HG03354 (cell line): ENCODE results near the gene CCL1.

ENCODE experiments used
- ATAC-seq: cut with Tn5 transposase; IDR thresholded peaks from one replicate; pipeline ENCODE4 v1.9.1; 2021; ENCODE audit warnings: mild to moderate bottlenecking; ENCODE audit not compliant: unreplicated experiment, poor library complexity, severe bottlenecking

The CCL1 gene

DNA sequence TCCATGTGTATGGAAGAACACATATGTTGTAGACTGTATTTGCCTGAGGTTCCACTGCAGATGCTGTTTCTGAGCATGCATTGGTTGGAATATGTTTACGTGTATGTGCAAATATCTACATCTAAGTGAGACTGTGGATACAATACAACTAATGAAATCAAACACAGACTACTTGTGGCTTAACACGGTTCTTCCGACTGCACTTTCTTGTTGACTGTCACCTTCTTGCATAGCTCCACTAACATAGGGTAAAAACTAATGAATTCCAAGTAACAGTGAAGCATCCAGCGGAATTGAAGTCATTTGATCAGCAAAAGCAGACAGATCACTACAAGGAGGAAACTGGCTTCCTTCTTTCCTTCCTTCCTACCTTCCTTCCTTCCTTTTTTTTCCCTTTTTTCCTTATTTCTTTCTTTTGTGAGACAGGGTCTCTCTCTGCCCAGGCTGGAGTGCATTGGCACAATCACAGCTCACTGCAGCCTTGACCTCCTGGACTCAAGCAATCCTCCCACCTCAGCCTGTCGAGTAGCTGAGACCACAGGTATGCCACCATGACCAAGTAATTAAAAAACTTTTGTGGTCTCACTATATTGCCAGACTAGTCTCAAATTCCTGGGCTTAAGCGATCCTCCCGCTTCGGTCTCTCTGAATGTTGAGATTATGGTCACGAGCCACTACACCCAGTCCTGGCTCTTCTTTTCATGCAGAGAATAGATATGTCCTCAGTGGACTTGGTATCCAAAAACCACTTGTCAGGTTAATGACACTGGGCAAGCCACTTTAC, 22.0 kb upstream of the CCL1 start:
- no peak for ATAC-seq

DNA sequence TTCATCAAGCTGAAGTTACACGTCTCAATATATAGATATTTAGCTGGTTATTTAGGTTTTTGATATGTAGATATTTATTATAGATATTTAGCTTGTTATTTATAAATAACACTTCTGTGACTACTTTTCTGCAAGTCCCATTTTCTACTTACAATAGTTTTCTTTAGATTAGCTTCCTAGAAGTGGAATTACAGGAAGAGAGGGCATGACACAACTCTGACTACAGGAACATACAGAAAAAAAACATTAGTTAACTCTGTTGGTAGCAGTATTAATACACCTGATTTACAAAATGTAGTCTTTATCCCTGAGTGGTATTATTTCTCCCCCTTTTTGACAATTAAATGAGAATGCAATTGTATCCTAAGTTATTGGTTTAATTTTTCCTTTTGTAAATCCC, 21.2 kb upstream of the CCL1 start:
- ATAC-seq: no peak

DNA sequence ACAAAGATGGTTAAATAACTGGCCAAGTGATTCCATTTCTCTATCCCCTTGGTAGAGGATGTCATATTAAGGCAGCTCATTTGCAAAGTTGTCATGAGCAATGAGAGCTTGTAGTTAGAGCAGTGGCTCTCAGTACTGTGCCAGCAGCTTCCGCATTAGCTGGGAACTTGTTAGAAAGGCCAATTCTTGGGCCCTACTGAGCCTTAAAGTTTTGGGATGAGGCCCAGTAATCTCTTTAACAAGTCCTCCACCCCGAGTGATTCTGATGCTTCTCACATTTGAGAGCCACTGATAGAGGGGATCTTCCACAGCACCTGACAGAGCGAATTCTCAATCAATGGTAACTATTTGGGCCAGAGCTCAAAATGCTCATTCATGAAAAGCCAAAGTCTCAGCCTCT, 20.2 kb upstream of the CCL1 start:
- no peak for ATAC-seq

DNA sequence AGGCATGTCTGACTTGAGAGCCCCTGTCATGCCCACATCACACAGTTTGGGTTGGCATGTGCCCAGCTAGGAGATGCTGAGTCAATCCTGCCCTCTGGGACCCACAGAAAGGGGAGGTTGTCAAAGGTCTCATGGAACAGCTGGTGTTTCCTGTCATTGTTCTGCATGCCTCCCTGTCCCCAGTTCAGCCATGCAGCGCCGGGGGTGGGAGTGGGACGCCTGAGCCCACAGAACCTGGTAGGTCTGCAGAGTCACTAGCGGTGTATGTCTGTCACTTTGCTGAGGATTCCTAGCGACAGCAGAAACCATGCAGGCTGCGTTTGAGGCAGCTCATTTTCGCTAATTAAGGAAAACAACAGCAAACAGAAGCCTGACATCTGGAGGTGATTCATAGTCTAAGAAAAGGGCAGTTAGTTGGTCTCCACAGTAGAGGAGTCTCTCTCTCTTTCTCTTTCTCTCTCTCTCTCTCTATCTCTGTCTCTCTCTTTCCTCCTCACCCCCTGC, 19.6 kb upstream of the CCL1 start:
- no peak for ATAC-seq

DNA sequence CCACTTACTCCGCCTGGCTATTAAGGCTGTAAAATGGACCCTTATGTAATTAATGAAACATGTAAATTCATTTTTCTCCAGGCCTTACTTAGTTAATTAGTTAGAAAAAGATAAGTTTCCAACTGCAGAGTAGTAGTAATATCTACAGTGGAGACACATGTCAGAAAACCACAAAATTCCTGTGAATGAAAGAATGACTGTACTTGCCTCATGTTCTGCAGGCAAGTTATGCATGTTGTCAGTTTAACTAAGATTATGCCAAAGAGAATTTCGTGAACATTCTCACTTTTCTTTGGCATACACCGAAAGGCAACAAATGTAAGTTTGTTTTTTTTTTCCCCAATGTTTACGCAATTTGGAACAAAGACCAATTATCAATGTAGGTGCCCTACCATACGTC, 16.8 kb upstream of the CCL1 start:
- no peak for ATAC-seq

DNA sequence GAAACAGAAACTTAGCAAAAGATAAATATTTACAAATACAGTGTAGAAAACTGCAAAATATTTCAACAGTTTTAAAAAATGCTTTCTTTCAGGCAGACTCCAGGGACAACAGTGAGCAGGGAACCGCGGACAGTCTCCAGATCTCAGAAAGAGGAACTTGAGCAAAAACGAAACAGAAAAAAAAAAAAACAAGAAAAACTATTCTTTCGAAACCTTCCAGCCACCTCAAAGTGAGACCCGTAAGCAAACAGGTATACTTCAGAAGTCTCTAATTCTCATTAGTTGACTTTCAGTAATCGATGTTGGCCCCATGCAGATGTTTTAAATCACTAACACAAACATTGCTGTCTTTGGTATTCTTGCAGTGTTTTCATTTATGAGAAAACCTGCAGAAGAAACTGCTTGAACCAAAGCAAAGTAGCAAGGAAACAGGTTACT, 15.7 kb upstream of the CCL1 start:
- ATAC-seq: peak; percentile 84

DNA sequence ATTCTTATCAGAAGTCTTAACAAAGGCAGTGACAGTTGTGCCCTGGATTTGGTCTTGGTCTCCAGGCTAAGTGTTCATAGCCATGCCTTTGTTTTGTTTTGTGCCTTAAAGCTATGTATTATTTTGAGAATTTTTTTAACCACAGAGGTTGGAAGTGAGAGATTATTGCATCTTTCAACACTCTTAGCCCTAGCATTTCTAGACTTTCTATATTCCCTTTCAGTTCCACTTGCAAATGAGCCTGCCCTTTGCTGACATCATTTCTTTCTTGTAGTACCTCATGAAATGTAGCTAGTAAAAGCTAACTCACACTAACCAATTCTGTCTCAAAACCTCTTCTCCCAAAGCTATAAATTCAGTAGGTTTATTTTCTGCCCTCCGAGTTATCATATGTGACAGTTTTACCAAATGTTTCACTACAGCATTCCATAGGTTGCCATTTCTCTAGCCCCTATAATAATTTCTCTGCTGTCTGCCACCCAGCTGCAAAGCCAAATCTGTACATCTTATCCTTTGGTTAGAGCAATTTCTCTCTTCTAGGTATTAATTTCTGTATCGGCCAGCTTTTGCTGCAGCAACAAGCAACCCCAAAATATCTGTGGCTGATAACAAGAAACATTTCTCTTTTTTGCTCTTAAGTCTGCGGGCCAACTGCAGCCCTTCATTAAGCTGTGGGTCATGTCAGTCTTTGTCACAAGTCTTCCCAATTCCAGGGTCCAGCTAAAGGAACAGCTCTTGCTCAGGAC, 14.2 kb upstream of the CCL1 start:
- peak; percentile 52 for ATAC-seq

DNA sequence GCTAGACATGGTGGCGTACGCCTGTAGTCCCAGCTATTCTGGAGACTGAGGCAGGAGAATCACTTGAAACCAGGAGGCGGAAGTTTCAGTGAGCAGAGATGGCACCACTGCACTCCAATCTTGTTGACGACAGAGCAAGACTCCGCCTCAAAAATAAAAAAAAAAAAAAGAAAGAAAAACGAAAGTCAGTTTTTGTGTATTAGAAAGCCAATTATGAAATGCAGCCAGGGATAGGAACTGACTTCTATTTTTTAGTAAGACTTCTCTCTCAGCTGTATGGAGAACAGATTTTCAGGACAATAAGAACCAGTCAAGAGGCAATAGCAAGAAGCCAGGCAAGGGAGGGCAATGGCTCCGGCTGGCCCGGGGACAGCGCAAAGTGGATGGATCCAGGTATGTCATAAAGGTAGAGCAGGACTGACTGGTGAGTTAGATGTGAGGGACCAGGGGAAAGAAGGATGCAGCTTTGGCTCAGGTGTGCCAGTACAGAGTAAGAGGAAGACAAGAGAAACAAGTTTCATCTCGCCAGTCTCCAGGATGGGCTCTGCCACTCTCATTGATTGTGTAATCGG, 12.5 kb upstream of the CCL1 start:
- ATAC-seq: no peak

DNA sequence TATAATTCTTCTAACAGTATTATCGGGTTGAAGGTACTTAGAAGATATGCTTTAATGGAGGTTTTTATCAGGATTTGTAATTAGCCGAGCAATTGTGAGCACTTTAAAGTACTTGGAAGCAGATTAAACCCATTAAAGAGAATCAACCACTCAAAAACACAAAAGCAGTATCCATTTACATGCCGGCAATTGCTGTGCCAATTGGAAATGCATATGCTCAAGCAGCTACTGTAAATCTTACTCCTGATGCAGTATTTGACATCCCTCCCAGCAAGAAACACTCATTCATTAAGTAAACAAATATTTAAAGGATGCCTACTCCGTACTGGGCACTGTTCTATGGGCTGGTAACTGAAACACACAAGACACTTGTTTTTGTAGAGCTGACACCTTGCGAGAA, 11.4 kb upstream of the CCL1 start:
- no peak for ATAC-seq

DNA sequence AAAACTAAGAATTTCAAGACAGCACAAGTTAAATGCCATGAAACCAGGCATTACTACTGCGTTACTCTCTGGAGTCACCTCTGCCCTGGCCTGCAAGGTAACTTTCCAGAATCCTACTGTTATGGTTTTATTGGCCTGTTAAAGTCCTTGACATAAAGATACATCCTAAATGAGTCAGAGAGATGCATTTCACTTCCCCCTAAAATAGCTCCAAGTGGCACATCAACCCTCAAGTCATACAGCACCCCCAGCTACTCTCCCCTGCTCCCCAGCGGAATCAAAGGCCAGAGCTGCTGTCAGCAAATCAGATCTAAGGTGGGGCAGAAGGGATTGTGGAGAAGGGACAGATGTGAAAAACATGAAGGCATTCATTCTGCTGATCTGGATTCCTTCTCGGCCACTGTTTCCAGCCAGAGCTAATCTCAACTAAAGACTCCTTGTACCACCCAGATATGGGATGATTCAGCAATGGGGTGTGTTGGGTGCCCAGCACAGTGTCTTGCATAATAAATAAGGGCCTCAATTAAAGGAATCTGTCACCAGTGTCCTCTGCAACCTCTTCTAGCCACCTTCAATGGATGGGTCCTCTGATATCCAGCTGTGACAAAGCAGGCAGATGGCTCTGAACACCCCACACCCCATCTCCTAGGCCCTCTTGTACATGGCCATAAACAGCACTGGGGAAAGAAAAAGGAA, 8.5 kb upstream of the CCL1 start:
- ATAC-seq: no peak

DNA sequence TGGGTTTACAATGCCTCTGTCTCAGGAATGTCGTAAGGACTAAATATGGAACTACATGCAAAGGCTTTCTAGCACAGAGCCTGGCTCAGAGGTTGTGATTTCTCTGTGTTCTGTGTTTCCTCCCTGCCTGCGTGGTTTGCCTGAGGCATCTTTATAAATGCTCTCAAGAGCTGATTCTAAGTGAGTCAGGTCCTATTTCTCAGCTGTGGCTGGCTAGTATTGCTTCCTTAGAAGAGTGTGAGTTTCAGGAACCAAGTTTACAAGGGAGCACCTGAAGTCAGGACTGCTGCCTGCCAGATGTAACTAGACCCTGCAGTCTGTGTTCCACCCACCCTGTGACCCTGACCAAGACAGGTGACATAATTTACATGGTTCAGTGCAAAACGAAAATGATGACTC, 8.0 kb upstream of the CCL1 start:
- no peak for ATAC-seq

DNA sequence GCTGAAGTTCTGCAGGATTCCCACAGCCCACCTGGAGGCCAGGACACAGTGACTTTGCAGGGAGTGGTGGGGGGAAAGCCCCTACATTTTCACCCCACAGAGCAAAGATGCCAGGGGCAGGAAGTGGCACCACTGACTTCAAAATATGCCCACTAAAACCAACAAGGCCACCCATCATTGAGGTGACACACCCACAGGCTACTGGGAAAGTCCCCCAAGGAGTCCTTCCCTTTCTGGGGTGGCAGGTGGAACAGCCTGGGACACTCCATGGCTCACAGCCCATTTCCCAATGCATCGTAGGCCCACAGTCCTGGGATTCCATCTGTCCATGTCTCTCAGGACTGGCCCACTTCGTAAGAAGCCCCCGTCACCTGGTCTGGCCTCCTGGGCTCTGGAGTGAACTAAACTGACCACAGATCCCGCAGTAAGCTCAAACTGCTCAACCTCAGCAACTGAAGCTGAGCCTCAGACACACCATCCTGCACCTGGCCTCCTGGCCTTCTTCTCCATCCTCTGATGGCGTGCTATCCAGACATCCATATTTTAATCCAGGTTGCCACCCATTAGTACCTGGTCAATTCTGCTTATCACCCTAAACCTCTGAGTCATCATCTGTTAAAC, 7.5 kb upstream of the CCL1 start:
- no peak for ATAC-seq

DNA sequence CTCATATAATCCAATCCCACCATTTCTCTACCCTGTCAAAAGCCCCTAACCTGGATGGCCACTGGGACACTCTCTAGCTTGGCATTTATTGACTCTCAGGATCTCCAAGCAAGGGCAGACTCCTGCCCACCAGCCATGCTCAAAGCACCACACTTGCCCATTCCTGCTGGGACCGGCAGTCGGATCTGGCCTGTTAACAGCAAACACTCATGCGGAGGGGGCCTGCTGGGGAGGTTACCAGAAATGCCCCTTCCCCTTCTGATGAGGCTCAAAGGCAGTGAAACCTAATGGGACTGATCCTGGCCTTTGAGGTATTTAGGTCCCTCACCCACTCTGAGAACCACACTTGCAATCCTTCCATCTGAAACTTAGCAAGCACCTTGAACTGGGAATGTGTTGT, 6.5 kb upstream of the CCL1 start:
- ATAC-seq: no peak

DNA sequence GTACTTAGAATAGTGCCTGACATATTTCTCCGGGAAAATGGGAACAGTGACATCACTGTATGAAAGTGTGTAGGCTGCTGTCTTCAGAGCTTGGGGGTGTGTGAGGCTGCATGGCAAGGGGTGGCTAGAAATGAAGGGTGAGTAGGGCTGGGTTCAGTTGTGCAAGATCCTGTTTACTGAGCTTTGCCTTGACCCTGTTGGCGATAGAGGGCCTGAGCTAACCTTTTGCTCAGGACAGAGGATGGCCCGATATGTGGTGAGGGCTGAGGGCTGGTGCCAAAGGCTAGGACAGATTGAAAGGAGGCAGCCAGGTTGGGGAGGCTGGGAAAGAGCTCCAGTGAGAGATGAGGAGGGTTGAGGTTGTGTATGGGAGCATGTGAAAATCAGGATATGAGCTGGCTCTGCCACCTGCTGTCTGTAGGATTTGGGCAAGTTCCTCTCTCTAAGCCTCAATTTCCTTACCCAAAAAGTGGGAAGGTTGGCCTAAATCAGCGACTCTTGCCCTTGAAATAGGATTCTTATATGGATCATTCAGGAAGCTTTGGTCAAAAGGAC, 6.0 kb upstream of the CCL1 start:
- ATAC-seq: no peak

DNA sequence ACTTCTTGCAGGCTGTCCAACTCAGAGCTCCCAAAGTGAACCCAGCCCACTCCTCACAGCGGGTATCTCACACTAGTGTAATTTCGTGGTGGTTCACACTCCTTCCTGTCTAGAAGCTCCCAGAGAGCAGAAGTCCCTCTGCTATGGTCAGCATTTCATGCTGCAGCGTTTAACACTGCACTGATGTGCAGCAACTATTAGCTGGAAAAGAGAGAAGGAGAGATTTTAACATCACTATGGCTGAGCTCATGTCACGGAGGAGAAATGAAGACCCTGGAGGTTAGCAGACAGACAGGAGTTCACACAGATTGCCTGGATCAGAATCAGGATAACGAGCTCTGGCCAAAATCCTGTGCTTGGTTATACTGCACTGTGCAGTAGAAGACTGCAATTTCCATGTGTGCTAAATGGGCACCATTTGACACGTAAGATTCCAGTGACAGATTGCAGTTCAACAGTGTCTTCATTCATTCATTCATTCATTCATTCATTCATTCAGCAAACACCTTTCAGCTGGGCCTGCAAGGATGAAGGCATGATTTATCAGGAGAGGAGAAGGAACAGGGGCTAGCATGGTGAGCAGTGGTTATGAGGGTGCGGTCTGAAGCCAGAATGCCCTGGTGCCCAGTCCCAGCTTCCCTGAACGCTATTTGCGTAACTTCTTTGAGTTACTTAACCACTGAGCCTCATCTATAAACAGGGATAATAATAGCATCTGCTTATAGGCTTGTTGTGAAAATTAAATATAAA, 5.3 kb upstream of the CCL1 start:
- ATAC-seq: no peak

DNA sequence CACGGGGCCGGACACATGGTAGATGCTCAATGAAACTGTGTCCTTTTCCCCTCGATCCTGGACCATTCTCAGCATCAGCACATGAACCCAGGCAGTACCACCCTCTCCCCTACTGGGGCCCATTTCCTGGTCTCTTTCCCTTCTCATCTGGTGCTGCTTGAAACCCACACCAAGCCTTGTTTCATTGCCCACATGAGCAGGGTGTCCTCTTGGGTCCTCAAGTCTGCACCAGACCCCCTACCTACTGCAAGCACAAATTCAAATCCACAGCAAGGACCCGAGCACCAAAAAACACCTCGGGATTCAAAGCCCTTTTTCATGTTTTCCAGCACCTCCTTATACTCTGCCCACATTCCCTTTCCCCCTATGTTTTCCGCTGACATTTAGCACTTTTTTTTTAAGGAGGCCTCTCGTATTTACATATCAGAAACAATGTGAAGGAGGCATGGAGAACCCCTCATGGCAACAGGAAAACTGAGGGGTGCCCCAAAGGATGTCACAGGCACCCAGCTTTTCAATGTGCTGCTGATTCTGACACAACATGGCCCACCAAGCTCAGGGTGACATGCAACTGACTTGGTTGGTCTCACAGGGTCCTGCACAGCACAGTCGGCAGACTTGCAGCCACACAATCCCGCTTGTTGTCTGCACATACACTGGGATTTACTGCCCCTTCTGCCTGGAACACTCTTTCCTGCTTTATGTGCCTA, 4.6 kb upstream of the CCL1 start:
- ATAC-seq: no peak

DNA sequence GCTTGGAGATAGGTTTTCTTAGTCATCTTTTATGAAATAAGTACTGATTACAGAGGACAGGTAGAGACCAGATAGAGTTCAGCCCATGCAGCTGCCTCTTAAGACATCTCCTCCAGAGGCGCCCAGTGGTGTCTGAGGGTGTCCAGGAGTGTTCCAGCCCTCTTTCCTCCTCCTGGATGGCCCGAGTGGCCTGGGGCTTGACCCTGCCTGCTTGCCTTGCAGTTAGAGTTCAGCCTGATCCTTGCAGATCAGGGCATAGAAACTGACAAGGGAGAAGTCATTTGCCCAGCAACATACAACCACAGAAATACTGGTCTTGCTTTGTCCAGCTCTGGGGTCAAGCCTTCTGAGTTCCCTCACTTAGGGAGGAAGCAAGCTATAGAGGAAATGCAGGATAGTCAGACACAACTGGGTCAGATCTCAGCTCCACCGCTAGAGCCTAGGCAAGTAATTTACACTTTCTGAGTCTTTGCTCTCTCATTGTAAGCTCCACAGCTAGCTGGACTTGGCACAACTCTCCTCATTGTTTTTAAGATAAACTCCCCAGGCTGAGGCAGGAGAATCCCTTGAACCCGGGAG, 3.6 kb upstream of the CCL1 start:
- no peak for ATAC-seq

DNA sequence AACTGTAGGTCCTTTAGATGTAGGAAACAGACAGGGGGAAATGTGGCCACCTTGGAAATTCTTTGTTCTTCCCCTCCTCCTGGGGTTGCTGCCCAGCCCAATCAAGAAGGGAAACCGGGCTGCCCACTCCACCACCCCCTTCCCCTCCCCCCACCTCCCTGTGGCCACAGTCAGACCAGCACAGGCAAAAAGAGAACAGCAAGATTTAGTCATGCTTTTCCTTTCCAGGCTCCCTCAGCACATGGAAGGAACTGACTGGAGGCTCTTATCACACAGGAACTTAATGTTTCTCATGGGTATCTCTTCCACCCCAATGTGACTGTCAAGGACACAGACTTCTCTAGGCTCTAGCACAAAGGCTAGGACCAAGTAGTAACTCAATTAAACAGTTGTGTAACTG, 3.0 kb upstream of the CCL1 start:
- no peak for ATAC-seq
